GM19463 (cell line): Measurements from ENCODE around the gene PMEPA1.

Experiments used
- ATAC-seq: cut with Tn5 transposase; IDR thresholded peaks from one replicate; pipeline ENCODE4 v1.9.1; 2021; ENCODE audit warnings: mild to moderate bottlenecking, moderate library complexity; ENCODE audit not compliant: unreplicated experiment

Gene PMEPA1

GRCh38 chr20:57695012-57695411 is 14.8 kb downstream of the PMEPA1 start:
- ATAC-seq: no peak

- no peak for ATAC-seq
Observed at GRCh38 chr20:57694481-57694880, 15.3 kb downstream of the PMEPA1 start.

GRCh38 chr20:57693670-57694329 is 16.0 kb downstream of the PMEPA1 start:
- no peak for ATAC-seq

GRCh38 chr20:57693002-57693582 is 16.7 kb downstream of the PMEPA1 start:
- ATAC-seq: no peak

GRCh38 chr20:57692393-57692792 is 17.4 kb downstream of the PMEPA1 start:
- ATAC-seq: no peak

- ATAC-seq: no peak
Observed at GRCh38 chr20:57691699-57692098, 18.1 kb downstream of the PMEPA1 start.

- ATAC-seq: no peak
Observed at GRCh38 chr20:57690525-57690924, 19.3 kb downstream of the PMEPA1 start.

- ATAC-seq: no peak
Observed at GRCh38 chr20:57689745-57690481, 19.9 kb downstream of the PMEPA1 start.

- ATAC-seq: no peak
Observed at GRCh38 chr20:57688864-57689263, 21.0 kb downstream of the PMEPA1 start.

GRCh38 chr20:57688295-57688694 is 21.5 kb downstream of the PMEPA1 start:
- no peak for ATAC-seq

- ATAC-seq: no peak
Observed at GRCh38 chr20:57686931-57687652, 22.7 kb downstream of the PMEPA1 start.

- no peak for ATAC-seq
Observed at GRCh38 chr20:57685146-57685758, 24.6 kb downstream of the PMEPA1 start.

- ATAC-seq: no peak
Observed at GRCh38 chr20:57684808-57685140, 25.0 kb downstream of the PMEPA1 start.

- ATAC-seq: no peak
Observed at GRCh38 chr20:57683881-57684807, 25.7 kb downstream of the PMEPA1 start.

GRCh38 chr20:57683287-57683686 is 26.5 kb downstream of the PMEPA1 start:
- no peak for ATAC-seq

GRCh38 chr20:57682184-57683101 is 27.4 kb downstream of the PMEPA1 start:
- no peak for ATAC-seq

- peak; percentile 34 for ATAC-seq
Observed at GRCh38 chr20:57680934-57681914, 28.6 kb downstream of the PMEPA1 start.
